IMR-90 (cell line): ENCODE results near the gene DHRSX. TPM values are rescaled to one million over a fixed set of nuclear protein-coding genes. Genes with fewer than 3 reads are reported as not detected.

Experiments
- ATAC-seq: fragments of 200-7000 bp; cut with Tn5 transposase; 2 replicates; pipeline ENCODE4 v1.9.1; 2020; ENCODE audit warnings: low read depth, mild to moderate bottlenecking, moderate library complexity
- BruUV-seq: library from RNA; stranded (reverse); fragments of 400-500 nt; replicated peaks from 2 replicates; lab custom pipeline; 2021; lab: Mats Ljungman, UMichigan
- CTCF ChIA-PET: fragments of 300-600 bp; formaldehyde crosslinking; extraction: SDS; loops from one replicate; lab custom pipeline; 2021; ENCODE audit warnings: antibody characterized with exemption; lab: Yijun Ruan, JAX
- POLR2A ChIA-PET: fragments of 300-600 bp; sonication (Branson Sonifier 250); formaldehyde crosslinking; loops from one replicate; lab custom pipeline; 2022; ENCODE audit warnings: antibody characterized with exemption; ENCODE audit not compliant: unreplicated experiment; lab: Charles Lee
- DNase-seq: peaks from one replicate; pipeline ENCODE4 v3.0.0; 2013
- H2AFZ ChIP-seq: replicated peaks from 2 replicates; pipeline ENCODE3; 2013; ENCODE audit warnings: low read length, mild to moderate bottlenecking; ENCODE audit not compliant: poor library complexity
- H2AK5ac ChIP-seq: 2 replicates; pipeline ENCODE4 v1.6.1; 2013; ENCODE audit warnings: low read depth, low read length, inconsistent platforms
- H2AK9ac ChIP-seq: replicated peaks from 2 replicates; pipeline ENCODE3; 2013; ENCODE audit warnings: mild to moderate bottlenecking, low read depth, low read length, moderate library complexity; ENCODE audit not compliant: poor library complexity
- H2BK120ac ChIP-seq: 2 replicates; pipeline ENCODE4 v1.6.1; 2013; ENCODE audit warnings: low read depth, low read length, inconsistent platforms
- H2BK15ac ChIP-seq: 3 replicates; pipeline ENCODE4 v1.6.1; 2013; ENCODE audit warnings: low read depth, low read length, inconsistent platforms
- H2BK20ac ChIP-seq: 2 replicates; pipeline ENCODE4 v1.6.1; 2013; ENCODE audit warnings: low read depth, mild to moderate bottlenecking, inconsistent platforms, low read length, moderate library complexity
- H2BK5ac ChIP-seq: 2 replicates; pipeline ENCODE4 v1.6.1; 2013; ENCODE audit warnings: mild to moderate bottlenecking, low read depth, low read length, inconsistent platforms; ENCODE audit not compliant: poor library complexity, severe bottlenecking
- H3K14ac ChIP-seq: replicated peaks from 2 replicates; pipeline ENCODE4 v1.6.1; 2013; ENCODE audit warnings: low read depth, low read length, inconsistent platforms
- H3K18ac ChIP-seq: 2 replicates; pipeline ENCODE4 v1.6.1; 2013; ENCODE audit warnings: low read depth, low read length, control low read depth
- H3K23ac ChIP-seq: 2 replicates; pipeline ENCODE4 v1.6.1; 2013; ENCODE audit warnings: low read depth, low read length, inconsistent platforms
- H3K27ac ChIP-seq: 2 replicates; pipeline ENCODE4 v1.5.1; 2013; ENCODE audit warnings: mild to moderate bottlenecking, control low read depth, low read length; ENCODE audit not compliant: insufficient read depth
- H3K27me3 ChIP-seq: 2 replicates; pipeline ENCODE4 v1.6.1; 2013; ENCODE audit warnings: low read length; ENCODE audit not compliant: control insufficient read depth, insufficient read depth
- H3K36me3 ChIP-seq: 2 replicates; pipeline ENCODE4 v1.6.1; 2013; ENCODE audit warnings: low read length, mixed read lengths; ENCODE audit not compliant: control insufficient read depth, insufficient read depth
- H3K4ac ChIP-seq: 2 replicates; pipeline ENCODE4 v1.6.1; 2013; ENCODE audit warnings: low read depth, low read length, inconsistent platforms
- H3K4me1 ChIP-seq: 2 replicates; pipeline ENCODE4 v1.6.1; 2013; ENCODE audit warnings: low read length, mixed read lengths; ENCODE audit not compliant: control insufficient read depth, insufficient read depth
- H3K4me2 ChIP-seq: 2 replicates; pipeline ENCODE4 v1.6.1; 2013; ENCODE audit warnings: low read depth, mild to moderate bottlenecking, control low read depth, low read length, moderate library complexity
- H3K4me3 ChIP-seq: 2 replicates; pipeline ENCODE4 v1.5.1; 2013; ENCODE audit warnings: low read depth, mild to moderate bottlenecking, control low read depth, low read length, moderate library complexity; ENCODE audit not compliant: insufficient read depth
- H3K56ac ChIP-seq: 2 replicates; pipeline ENCODE4 v1.6.1; 2013; ENCODE audit warnings: low read length, inconsistent platforms; ENCODE audit not compliant: insufficient read depth; ENCODE audit errors: extremely low read depth
- H3K79me1 ChIP-seq, 2 experiments: 2 replicates each; pipeline ENCODE4 v1.6.1; 2013; ENCODE audit warnings: low read length in 2 of 2, inconsistent platforms in 1 of 2, low read depth in 1 of 2
- H3K9ac ChIP-seq: 2 replicates; pipeline ENCODE4 v1.6.1; 2013; ENCODE audit warnings: low read depth, low read length, control low read depth
- H3K9me1 ChIP-seq: 2 replicates; pipeline ENCODE4 v1.6.1; 2013; ENCODE audit warnings: low read length, inconsistent platforms; ENCODE audit not compliant: insufficient read depth
- H3K9me3 ChIP-seq: 2 replicates; pipeline ENCODE4 v1.6.1; 2013; ENCODE audit warnings: low read length; ENCODE audit not compliant: control insufficient read depth, insufficient read depth
- H4K20me1 ChIP-seq: 2 replicates; pipeline ENCODE4 v1.6.1; 2013; ENCODE audit warnings: low read length, inconsistent platforms; ENCODE audit not compliant: insufficient read depth
- H4K5ac ChIP-seq: 2 replicates; pipeline ENCODE4 v1.6.1; 2013; ENCODE audit warnings: mild to moderate bottlenecking, low read depth, low read length, control low read depth
- H4K8ac ChIP-seq, 2 experiments: 2 replicates each; pipeline ENCODE4 v1.6.1; 2013; ENCODE audit warnings: low read depth in 2 of 2, low read length in 2 of 2, control low read depth in 1 of 2, inconsistent platforms in 1 of 2
- H4K91ac ChIP-seq: 2 replicates; pipeline ENCODE4 v1.6.1; 2013; ENCODE audit warnings: low read depth, low read length, inconsistent platforms; ENCODE audit not compliant: insufficient read depth
- CEBPB ChIP-seq: IDR thresholded peaks from 2 replicates; pipeline ENCODE4 v1.6.1; 2012; ENCODE audit warnings: low read depth, low read length, improper control_type of control experiment
- CTCF ChIP-seq: conservative IDR thresholded peaks from 2 replicates; pipeline ENCODE4 v1.5.1; 2012; ENCODE audit warnings: mild to moderate bottlenecking, low read depth, low read length, improper control_type of control experiment
- NFE2L2 ChIP-seq: fragments of 150-350 bp; IDR thresholded peaks from 2 replicates; pipeline ENCODE4 v1.6.1; 2016; ENCODE audit warnings: low read depth, mild to moderate bottlenecking, low read length
- WGBS, 2 experiments: methylation state at CpG; one replicate each; pipeline versions ENCODE4 v1.1.5 to v1.1.7; 2013; ENCODE audit warnings: missing lambda C conversion rate in 2 of 2; ENCODE audit not compliant: insufficient read length in 1 of 2; ENCODE audit errors: extremely low coverage in 2 of 2; 5-methylcytosine and 5-hydroxymethylcytosine counted together
- dilution Hi-C: fragments of 300-500 bp; cut with HindIII; formaldehyde crosslinking; loops from one replicate; pipeline ENCODE4 v1.14.3; 2018; ENCODE audit warnings: low sequenced_read_pairs; ENCODE audit not compliant: unreplicated experiment
- in situ Hi-C: fragments of 300-500 bp; cut with MboI; formaldehyde crosslinking; loops from 3 replicates; pipeline ENCODE4 v1.14.3; 2019; ENCODE audit warnings: low sequenced_read_pairs, inconsistent platforms, mixed read lengths
- intact Hi-C: fragments of 100-400 bp; cut with micrococcal nuclease; formaldehyde crosslinking; loops from 2 replicates; pipeline ENCODE4 v1.10.0; 2022
- polyA plus RNA-seq, 3 experiments: library from polyadenylated mRNA; depleted of rRNA; stranded (reverse); fragments of >200 nt; gene quantifications; 2 replicates each; pipeline ENCODE4 v1.2.3, GENCODE V29; 2012; ENCODE audit warnings: low replicate concordance in 1 of 3
- total RNA-seq: library from RNA; depleted of rRNA; stranded (reverse); fragments of >200 nt; gene quantifications from 2 replicates; pipeline ENCODE4 v1.2.3, GENCODE V29; 2012

Gene DHRSX
- total and polyA plus RNA-seq, 2 of the 4 experiments (the other 2 are of a cell fraction) = 26.2 to 38.0 TPM

- no peak for TF ChIP-seq NFE2L2
Observed at GRCh38 chrX:2401590-2402360, 99.0 kb downstream of the DHRSX start (continued).

GRCh38 chrX:2401201-2401589 lies 99.6 kb downstream of the DHRSX start:
- ATAC-seq (no peak), DNase-seq (no peak)
- H3K4ac ChIP-seq = no peak overlapping the region
- in situ Hi-C loops = no loop called here
- no peaks in the 10 kb centered on the region for H4K20me1 ChIP-seq
- no peak overlapping the region for H2BK20ac ChIP-seq
- 0 out of 2 replicates have a peak, but pooled peaks cover 13% of the 10 kb centered on the region for H3K9me1 ChIP-seq
- no peak overlapping the region for H3K56ac ChIP-seq
- no peak overlapping the region for H3K27ac ChIP-seq
- H3K4me3 ChIP-seq = no peak overlapping the region
- H2BK120ac ChIP-seq = no peak overlapping the region
- no TSS peak for BruUV-seq
- H4K91ac ChIP-seq = no peak overlapping the region
- no peak overlapping the region for H4K8ac ChIP-seq
- ChIA-PET POLR2A (no interaction called here), CTCF (no interaction called here)
- intact Hi-C loops = no loop called here
- no peak overlapping the region for H2AK9ac ChIP-seq
- H3K14ac ChIP-seq = no peak overlapping the region
- no peaks in the 10 kb centered on the region for H3K9me3 ChIP-seq
- no peak overlapping the region for H2BK15ac ChIP-seq
- H3K9ac ChIP-seq = no peak overlapping the region
- no peak overlapping the region for H2BK5ac ChIP-seq
- TF ChIP-seq CTCF = no peak
- peak; percentile 45; the same call in 1 of the 2 replicates for TF ChIP-seq CEBPB
- no peak overlapping the region for H2AK5ac ChIP-seq
- H3K27me3 ChIP-seq = no peaks in the 10 kb centered on the region
- H4K5ac ChIP-seq = no peak overlapping the region
- peaks cover 3 to 15% of the 10 kb centered on the region in 2 experiments for H3K79me1 ChIP-seq
- H3K18ac ChIP-seq = no peak overlapping the region
- H2AFZ ChIP-seq = no peak overlapping the region
- peaks cover 2% of the 10 kb centered on the region; the same call in 1 of the 2 replicates for H3K4me1 ChIP-seq
- peaks cover 7% of the 10 kb centered on the region; the same call in 1 of the 2 replicates for H3K36me3 ChIP-seq
- dilution Hi-C loops = no loop called here
- no CpG with 5 or more reads among the region's 9 CpGs for WGBS, 2 experiments
- no peak overlapping the region; the same call in 1 of the 2 replicates for H3K4me2 ChIP-seq
- no peak overlapping the region for H3K23ac ChIP-seq
